Measurements from ENCODE around the gene CDK8.

The CDK8 gene

GRCh38 chr13:26435646-26436045 lies 181.7 kb downstream of the CDK8 start:
- no peaks in the 10 kb centered on the region for H4K20me1 ChIP-seq (ENCODE audit: insufficient read depth, low read length)
- H3K4me2 ChIP-seq (ENCODE audit: low read length) = no peak overlapping the region
- H3K79me2 ChIP-seq (ENCODE audit: low read length) = no peaks in the 10 kb centered on the region
- no peak overlapping the region for H2AFZ ChIP-seq (ENCODE audit: low read depth, low read length)
- peaks cover 19% of the 10 kb centered on the region for H3K9me3 ChIP-seq (ENCODE audit: insufficient read depth, low read length)
- no peaks in the 10 kb centered on the region for H3K27me3 ChIP-seq (ENCODE audit: low read depth, low read length)
- no peak overlapping the region for H3K27ac ChIP-seq (ENCODE audit: low read length)
- no peak overlapping the region for H3K9ac ChIP-seq (ENCODE audit: low read length)
- H3K4me3 ChIP-seq (ENCODE audit: low read length) = no peak overlapping the region
- no peaks in the 10 kb centered on the region for H3K4me1 ChIP-seq (ENCODE audit: low read length)
- H3K36me3 ChIP-seq (replicated peaks; ENCODE audit: low read depth, low read length) = no peaks in the 10 kb centered on the region
- no peak for TF ChIP-seq EZH2phosphoT487 (IDR thresholded peaks at IDR 0.05; ENCODE audit: low read depth)
- no peak for TF ChIP-seq CTCF (IDR thresholded peaks at IDR 0.05; ENCODE audit: low read depth, low read length)

GRCh38 chr13:26436914-26437313 lies 183.0 kb downstream of the CDK8 start:
- Histone ChIP-seq H3K27me3 (ENCODE audit: low read depth, low read length) (no peaks in the 10 kb centered on the region), H3K36me3 (replicated peaks; ENCODE audit: low read depth, low read length) (no peaks in the 10 kb centered on the region), H4K20me1 (ENCODE audit: insufficient read depth, low read length) (no peaks in the 10 kb centered on the region), H3K79me2 (ENCODE audit: low read length) (no peaks in the 10 kb centered on the region), H3K4me3 (ENCODE audit: low read length) (no peak overlapping the region), H3K4me2 (ENCODE audit: low read length) (no peak overlapping the region), H3K9ac (ENCODE audit: low read length) (no peak overlapping the region), H3K4me1 (ENCODE audit: low read length) (no peaks in the 10 kb centered on the region), H2AFZ (ENCODE audit: low read depth, low read length) (no peak overlapping the region), H3K27ac (ENCODE audit: low read length) (no peak overlapping the region), H3K9me3 (ENCODE audit: insufficient read depth, low read length) (peaks cover 19% of the 10 kb centered on the region)
- TF ChIP-seq CTCF (IDR thresholded peaks at IDR 0.05; ENCODE audit: low read depth, low read length) (no peak), EZH2phosphoT487 (IDR thresholded peaks at IDR 0.05; ENCODE audit: low read depth) (no peak)

- no peak for TF ChIP-seq EZH2phosphoT487 (IDR thresholded peaks at IDR 0.05; ENCODE audit: low read depth)
- H3K4me3 ChIP-seq (ENCODE audit: low read length) = no peak overlapping the region
- no peaks in the 10 kb centered on the region for H3K79me2 ChIP-seq (ENCODE audit: low read length)
- no peaks in the 10 kb centered on the region for H3K4me1 ChIP-seq (ENCODE audit: low read length)
- H3K36me3 ChIP-seq (replicated peaks; ENCODE audit: low read depth, low read length) = no peaks in the 10 kb centered on the region
- H4K20me1 ChIP-seq (ENCODE audit: insufficient read depth, low read length) = no peaks in the 10 kb centered on the region
- H3K4me2 ChIP-seq (ENCODE audit: low read length) = no peak overlapping the region
- no peak overlapping the region for H3K27ac ChIP-seq (ENCODE audit: low read length)
- H3K9ac ChIP-seq (ENCODE audit: low read length) = no peak overlapping the region
- H3K9me3 ChIP-seq (ENCODE audit: insufficient read depth, low read length) = peaks cover 19% of the 10 kb centered on the region
- no peaks in the 10 kb centered on the region for H3K27me3 ChIP-seq (ENCODE audit: low read depth, low read length)
- H2AFZ ChIP-seq (ENCODE audit: low read depth, low read length) = no peak overlapping the region
Measured at GRCh38 chr13:26440111-26440510, 186.2 kb downstream of the CDK8 start.

- no peak overlapping the region for H2AFZ ChIP-seq (ENCODE audit: low read depth, low read length)
- no peak for TF ChIP-seq EZH2phosphoT487 (IDR thresholded peaks at IDR 0.05; ENCODE audit: low read depth)
- TF ChIP-seq CTCF (IDR thresholded peaks at IDR 0.05; ENCODE audit: low read depth, low read length) = no peak
Measured at GRCh38 chr13:26441476-26441875, 187.5 kb downstream of the CDK8 start.

GRCh38 chr13:26442541-26442940 lies 188.6 kb downstream of the CDK8 start:
- Histone ChIP-seq H3K27ac (ENCODE audit: low read length) (no peak overlapping the region), H3K9me3 (ENCODE audit: insufficient read depth, low read length) (0 out of 2 replicates have a peak, but pooled peaks cover under 1% of the 10 kb centered on the region), H3K9ac (ENCODE audit: low read length) (no peak overlapping the region), H2AFZ (ENCODE audit: low read depth, low read length) (no peak overlapping the region), H3K79me2 (ENCODE audit: low read length) (no peaks in the 10 kb centered on the region), H3K4me3 (ENCODE audit: low read length) (no peak overlapping the region), H3K27me3 (ENCODE audit: low read depth, low read length) (no peaks in the 10 kb centered on the region), H4K20me1 (ENCODE audit: insufficient read depth, low read length) (no peaks in the 10 kb centered on the region), H3K4me1 (ENCODE audit: low read length) (no peaks in the 10 kb centered on the region), H3K4me2 (ENCODE audit: low read length) (no peak overlapping the region), H3K36me3 (replicated peaks; ENCODE audit: low read depth, low read length) (no peaks in the 10 kb centered on the region)
- TF ChIP-seq CTCF (IDR thresholded peaks at IDR 0.05; ENCODE audit: low read depth, low read length) = no peak
- TF ChIP-seq EZH2phosphoT487 (IDR thresholded peaks at IDR 0.05; ENCODE audit: low read depth) = no peak

More at GRCh38 chr13:26441476-26441875, 187.5 kb downstream of the CDK8 start:
- no peak overlapping the region for H3K27ac ChIP-seq (ENCODE audit: low read length)
- no peak overlapping the region for H3K4me2 ChIP-seq (ENCODE audit: low read length)
- no peaks in the 10 kb centered on the region for H3K4me1 ChIP-seq (ENCODE audit: low read length)
- H4K20me1 ChIP-seq (ENCODE audit: insufficient read depth, low read length) = no peaks in the 10 kb centered on the region
- no peaks in the 10 kb centered on the region for H3K27me3 ChIP-seq (ENCODE audit: low read depth, low read length)
- no peaks in the 10 kb centered on the region for H3K79me2 ChIP-seq (ENCODE audit: low read length)
- H3K36me3 ChIP-seq (replicated peaks; ENCODE audit: low read depth, low read length) = no peaks in the 10 kb centered on the region
- H3K4me3 ChIP-seq (ENCODE audit: low read length) = no peak overlapping the region
- no peak overlapping the region for H3K9ac ChIP-seq (ENCODE audit: low read length)
- H3K9me3 ChIP-seq (ENCODE audit: insufficient read depth, low read length) = peaks cover 11% of the 10 kb centered on the region; the same call in 1 of the 2 replicates
